Hematopoietic multipotent progenitor cell treated with erythropoietin and hydrocortisone succinate and interleukin-3 and kit ligand, for 8 days (in vitro differentiated cells): Measurements from ENCODE around the gene STK17B.
A peak's percentile ranks its signal among the peaks of the same experiment; 100 is the strongest.

Experiments
- DNase-seq: peaks from one replicate; pipeline ENCODE4 v3.0.0-alpha.2; 2015

Gene STK17B

DNA sequence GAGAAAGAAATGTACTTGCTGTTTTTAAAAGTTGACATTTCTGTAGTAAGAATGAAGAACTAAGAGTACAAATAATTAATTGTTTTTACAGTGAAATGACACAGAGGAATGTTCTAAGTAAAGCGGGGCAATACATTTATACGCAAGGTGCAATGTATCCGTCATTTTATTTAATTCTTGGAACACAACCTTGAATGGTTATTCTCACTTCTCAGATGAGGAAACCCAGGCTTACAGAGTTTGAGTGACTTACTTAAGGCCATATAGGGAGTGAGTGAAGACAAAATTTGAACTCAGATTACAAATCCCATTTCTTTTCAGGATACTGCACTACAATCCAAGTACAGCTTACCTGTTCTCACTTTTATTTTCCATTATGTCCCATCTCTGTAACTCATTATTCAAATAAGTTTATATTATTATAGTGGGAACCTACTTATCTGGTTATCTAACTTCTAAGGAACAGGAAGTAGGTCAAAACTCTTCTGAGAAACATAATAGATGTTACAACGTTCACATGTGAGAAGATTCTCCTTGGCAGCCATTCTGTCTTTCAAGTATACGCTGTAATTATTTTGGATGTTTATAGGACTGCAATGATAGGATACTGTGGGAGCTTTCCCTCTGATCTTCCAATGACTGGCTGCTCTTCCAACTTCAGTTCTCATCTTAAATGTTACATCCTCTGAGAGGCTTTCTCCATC is 12.3 kb upstream of the STK17B start:
- DNase-seq = no peak

DNA sequence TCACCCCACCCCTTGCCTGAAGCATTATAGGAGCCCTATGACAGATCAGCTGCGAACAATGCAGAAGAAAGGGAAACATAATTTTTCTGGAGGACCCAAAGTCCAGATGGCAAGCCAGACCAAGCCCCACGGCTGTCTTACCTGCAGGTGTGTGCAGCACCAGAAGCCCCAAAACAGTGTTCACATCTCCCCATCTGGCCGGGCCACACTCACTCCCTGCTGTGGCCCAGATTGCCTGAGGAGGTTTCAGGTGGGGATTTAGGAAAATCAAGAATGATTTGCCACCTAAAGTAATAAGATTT is 11.7 kb upstream of the STK17B start:
- DNase-seq = no peak

DNA sequence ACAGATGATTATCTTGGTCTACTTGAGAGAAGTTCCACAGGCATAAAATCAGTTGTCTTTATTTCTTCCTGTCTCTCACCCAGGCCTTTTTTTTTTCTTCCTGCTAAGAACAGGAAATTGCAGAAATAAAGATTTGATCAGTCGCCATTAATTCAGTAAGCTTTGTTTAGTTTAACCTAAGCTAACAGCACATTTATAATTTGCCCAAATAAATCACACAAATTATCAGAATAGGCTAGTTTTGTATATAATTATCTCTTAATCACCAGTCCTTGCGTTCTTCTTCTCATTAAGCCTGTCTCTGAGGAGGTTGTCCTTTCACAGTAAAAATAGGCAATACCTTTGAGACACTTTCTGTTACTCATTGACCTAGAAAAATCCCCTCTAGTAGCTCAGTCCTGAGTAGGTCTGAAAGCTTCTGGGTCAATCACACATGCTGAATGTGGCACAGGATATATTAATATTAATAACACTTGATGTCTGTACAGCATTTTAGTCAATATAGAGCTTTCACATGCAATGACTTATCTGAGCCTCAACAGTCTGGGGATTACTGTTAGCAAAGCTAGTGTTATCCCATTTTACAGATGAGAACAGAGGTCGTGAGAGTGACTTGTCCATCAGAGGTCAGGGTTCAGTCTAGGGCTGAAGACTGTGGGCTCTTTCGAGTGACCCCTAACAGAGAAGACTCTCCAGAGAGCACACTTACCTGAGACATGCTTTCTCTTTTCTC is 11.2 kb upstream of the STK17B start:
- no peak for DNase-seq

- no peak for DNase-seq
Measured at GRCh38 chr2:196181484-196181883, 10.1 kb upstream of the STK17B start.

- peak; percentile 94 for DNase-seq
Measured at GRCh38 chr2:196177124-196177523, 5.7 kb upstream of the STK17B start.

DNA sequence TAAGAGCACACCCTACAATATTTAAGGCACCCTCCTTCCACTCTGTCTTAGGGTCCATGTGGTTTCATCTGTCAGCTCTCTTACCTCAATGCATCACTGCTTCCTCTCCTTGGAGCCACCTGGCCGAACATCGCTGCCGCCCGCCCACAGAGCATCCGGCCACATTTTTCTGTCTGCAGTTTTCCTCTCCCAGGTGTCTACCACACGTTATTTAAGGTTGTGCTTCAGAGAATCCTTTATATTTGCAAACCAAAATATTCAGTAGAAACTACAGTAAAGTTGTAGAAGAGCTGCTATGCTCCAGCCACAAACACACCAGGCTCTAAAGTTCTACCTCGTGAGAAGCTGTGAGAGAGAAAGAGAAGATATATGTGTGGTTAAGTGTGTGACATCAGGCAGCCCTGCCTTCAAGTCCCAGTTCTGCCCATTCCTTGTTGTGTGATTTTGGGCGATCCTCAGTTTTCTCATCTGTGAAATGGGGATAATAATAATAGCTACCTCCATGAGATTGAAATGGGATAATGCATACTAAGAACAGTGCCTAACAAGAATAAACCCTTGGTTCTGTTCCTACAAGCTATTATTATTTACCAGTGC is 4.9 kb upstream of the STK17B start:
- no peak for DNase-seq

- no peak for DNase-seq
Measured at GRCh38 chr2:196174404-196174803, 3.0 kb upstream of the STK17B start.

DNA sequence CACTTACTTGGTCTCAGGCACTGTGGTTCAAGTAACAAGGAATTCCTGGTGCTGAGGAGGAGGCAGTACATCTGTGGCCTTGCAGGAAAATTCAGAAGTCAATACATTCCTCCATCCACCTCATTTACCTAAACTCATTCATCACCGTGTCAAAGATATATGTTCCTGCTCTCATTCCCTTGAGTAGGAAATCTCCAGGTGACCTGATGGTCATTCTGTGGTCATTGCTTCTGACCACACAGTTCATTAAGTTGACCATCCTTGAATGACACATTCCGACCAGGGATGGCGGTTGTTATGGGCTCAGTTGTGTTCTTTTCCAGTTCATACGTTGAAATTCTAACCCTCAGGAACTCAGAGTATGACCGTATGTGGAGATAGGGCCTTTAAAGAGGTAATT is 2.1 kb upstream of the STK17B start:
- no peak for DNase-seq

DNA sequence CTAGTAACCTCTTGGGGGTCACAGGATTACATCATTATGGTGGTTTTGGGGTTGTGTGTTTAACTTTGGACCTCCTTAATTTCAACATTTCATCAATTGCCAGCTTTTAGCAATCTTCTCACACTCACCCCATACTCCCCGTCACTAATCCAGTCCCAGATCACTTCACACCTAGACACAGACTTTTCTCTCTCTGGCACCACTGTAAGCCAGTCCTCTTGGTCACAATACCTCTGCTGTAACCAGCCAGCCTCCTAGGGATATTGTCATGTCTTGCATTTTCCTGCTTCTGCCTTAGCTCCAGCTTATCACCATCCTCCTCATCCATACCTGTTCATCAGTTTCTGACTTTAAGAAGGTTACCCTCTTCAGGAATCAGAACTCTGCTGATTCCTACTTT is 1.6 kb upstream of the STK17B start:
- no peak for DNase-seq

GRCh38 chr2:196171946-196172345 is 568 bp upstream of the STK17B start:
- no peak for DNase-seq

- peak; percentile 59 for DNase-seq
Measured at GRCh38 chr2:196170606-196171247, 651 bp downstream of the STK17B start.

DNA sequence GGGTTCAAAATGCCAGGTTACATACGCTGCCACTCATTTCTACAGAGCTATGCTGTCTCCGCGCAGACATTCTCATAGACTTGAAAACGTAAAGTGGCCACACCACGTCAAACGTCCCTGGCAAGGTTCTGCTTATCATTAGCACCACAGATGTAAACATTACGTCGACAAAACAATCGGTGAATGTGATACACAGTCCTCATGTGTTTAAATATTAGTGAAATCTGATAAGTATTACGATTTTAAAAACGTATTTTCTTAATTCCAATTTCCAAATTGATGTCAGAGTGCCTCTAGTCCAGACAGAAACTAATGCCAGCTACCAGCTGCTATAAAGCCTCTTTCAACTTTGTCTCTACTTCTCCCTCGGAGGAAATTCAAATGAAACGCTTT is 1.2 kb downstream of the STK17B start:
- peak; percentile 89 for DNase-seq

- DNase-seq = no peak
Measured at GRCh38 chr2:196169516-196169915, 1.9 kb downstream of the STK17B start.

GRCh38 chr2:196168181-196168580 is 3.2 kb downstream of the STK17B start:
- peak; percentile 48 for DNase-seq

- no peak for DNase-seq
Measured at GRCh38 chr2:196167666-196168065, 3.7 kb downstream of the STK17B start.

DNA sequence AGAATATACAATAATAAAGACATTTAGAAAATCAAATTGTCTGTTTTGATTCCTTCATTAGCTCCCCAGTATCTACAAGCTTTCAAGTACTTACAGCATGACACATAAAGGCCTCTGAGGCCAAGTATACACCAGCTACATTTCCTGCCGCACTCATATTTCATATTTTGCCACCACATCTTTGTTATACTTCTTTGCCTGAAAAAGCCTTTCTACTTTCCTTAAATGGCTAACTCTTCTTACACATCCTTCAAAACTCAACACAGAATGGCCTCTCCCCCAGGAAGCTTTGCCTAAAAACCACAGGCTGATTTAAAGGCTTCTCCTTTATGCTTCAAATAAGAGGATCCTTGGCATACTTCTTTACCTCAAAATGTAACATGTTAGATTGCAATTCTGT is 4.5 kb downstream of the STK17B start:
- peak; percentile 37 for DNase-seq

DNA sequence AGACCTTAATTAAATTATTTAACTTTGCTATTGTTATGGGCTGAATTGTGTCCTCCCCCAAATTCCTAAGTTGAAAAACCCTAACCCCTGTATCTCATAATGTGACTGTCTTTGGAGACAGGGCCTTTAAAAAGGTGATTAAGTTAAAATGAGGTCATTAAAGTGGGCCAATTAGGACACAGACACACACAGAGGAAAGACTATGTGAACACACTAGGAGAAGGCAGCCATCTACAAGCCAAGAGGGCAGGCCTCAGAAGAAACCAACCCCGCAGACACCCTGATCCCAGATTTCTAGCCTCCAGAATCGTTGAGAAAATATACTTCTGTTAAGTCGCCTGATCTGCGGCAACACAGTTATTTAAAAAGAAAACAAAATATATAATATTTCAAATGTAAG is 6.4 kb downstream of the STK17B start:
- no peak for DNase-seq

DNA sequence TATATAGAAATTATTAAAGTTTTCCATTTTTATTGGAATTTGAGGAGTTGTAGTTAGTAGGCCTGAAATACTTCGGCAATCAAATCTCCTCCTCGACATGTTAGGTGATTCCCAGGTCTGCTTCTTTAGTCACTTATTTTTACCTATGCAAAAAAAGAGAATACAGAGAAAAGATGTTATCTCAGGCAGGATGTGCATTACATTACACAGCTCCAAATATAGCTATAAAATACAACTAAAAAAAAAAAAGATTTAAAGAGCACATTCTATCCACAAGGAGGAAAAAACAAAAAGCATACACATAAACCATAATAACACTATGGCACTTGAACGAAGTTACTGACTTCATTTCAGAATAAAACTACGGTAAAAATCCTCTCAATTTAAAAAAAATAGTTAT is 8.1 kb downstream of the STK17B start:
- no peak for DNase-seq

GRCh38 chr2:196162586-196163175 is 8.7 kb downstream of the STK17B start:
- no peak for DNase-seq

DNA sequence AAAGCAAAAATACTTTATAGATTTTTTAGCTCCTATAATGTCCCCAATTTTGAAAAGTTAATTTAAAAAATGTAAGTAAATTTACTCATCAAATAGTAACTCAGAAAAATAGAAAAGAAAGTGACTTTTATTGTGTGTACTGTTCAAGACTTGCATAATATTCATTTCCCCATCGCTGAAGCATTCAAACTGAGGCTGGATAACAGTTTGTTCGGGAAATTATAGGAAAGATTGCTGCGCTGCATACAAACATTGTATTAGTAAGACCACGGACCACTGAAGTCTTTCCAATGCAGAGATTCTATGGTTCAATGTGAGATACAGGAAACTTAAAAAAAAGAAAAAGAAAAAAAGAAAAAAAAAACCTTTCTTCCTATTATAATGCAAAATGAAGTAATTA is 10.4 kb downstream of the STK17B start:
- peak; percentile 4 for DNase-seq

DNA sequence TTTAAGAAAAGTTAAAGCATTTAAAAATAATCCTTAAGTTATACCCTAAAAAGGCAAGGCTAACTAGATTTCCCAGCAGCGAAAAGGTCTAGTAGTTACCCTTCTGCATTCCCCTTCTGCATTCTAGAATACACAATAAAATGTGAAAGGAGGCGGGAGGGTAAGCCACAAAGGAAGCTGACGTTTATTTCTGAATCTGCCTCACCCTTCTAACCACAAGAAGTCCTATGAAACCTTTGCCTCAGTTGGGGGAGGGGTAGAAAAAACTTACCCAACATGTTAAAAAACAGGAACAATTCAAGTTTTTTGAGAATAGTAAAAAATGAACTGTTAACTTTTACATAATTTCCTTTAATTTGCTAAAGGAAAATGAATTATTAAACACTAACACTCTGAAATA is 11.3 kb downstream of the STK17B start:
- peak; percentile 92 for DNase-seq

- DNase-seq = peak; percentile 26
Measured at GRCh38 chr2:196159221-196159892, 12.0 kb downstream of the STK17B start.

GRCh38 chr2:196155575-196155974 is 15.8 kb downstream of the STK17B start:
- no peak for DNase-seq
